HCT116 (cell line): ENCODE data around the gene SERPINH1. TPM values are rescaled to one million over a fixed set of nuclear protein-coding genes. Genes with fewer than 3 reads are reported as not detected.

Source experiments
- ATAC-seq: fragments of 200-7000 bp; cut with Tn5 transposase; 2 replicates; pipeline ENCODE4 v1.9.1; 2020; ENCODE audit warnings: mild to moderate bottlenecking, moderate library complexity
- BruUV-seq: library from RNA; stranded (reverse); fragments of 400-500 nt; replicated peaks from 2 replicates; lab custom pipeline; 2021; lab: Mats Ljungman, UMichigan
- CTCF ChIA-PET: fragments of 300-600 bp; sonication (Branson Sonifier 250); formaldehyde crosslinking; loops from one replicate; lab custom pipeline; 2021; ENCODE audit warnings: antibody characterized with exemption; lab: Charles Lee
- POLR2A ChIA-PET: fragments of 300-600, 350-600 bp; sonication (Branson Sonifier 250); formaldehyde crosslinking; loops from one replicate; lab custom pipeline; 2021; ENCODE audit warnings: antibody characterized with exemption; lab: Charles Lee
- RAD21 ChIA-PET, 2 experiments: fragments of 300-600 bp; sonication (Branson Sonifier 250); formaldehyde crosslinking; loops; one replicate each; lab custom pipeline; 2023; ENCODE audit warnings: low total read pairs in 2 of 2; ENCODE audit not compliant: uncharacterized antibody in 2 of 2, unreplicated experiment in 2 of 2, low non-redundant PET in 1 of 2; lab: Charles Lee
- DNase-seq: peaks from one replicate; pipeline ENCODE4 v3.0.0-alpha.2; 2010; ENCODE audit warnings: low read depth, low spot score
- H2AFZ ChIP-seq: fragments of 200-600 bp; shearing (Covaris generic), sonication (generic); 2 replicates; pipeline ENCODE4 v1.6.1; 2017; ENCODE audit warnings: low read depth, mixed run types, mixed read lengths, antibody characterized with exemption, low read length; ENCODE audit not compliant: poor library complexity, severe bottlenecking
- H3K27ac ChIP-seq: 2 replicates; pipeline ENCODE4 v1.5.1; 2012; ENCODE audit warnings: low read depth, low read length
- H3K27me3 ChIP-seq: fragments of 200-600 bp; sonication (generic); 2 replicates; pipeline ENCODE4 v1.6.1; 2016; ENCODE audit warnings: mixed run types, low read length, mixed read lengths; ENCODE audit not compliant: insufficient read depth
- H3K36me3 ChIP-seq, 2 experiments: fragments of 200-500 bp in 1 of 2; fragments of 200-600 bp in 1 of 2; sonication (Bioruptor generic) in 1 of 2; sonication (generic) in 1 of 2; 2 replicates each; pipeline versions ENCODE4 v1.5.1 to v1.6.1; 2014 to 2016; ENCODE audit warnings: low read length in 2 of 2, inconsistent platforms in 1 of 2, mixed read lengths in 1 of 2, mixed run types in 1 of 2; ENCODE audit not compliant: insufficient read depth in 2 of 2, control insufficient read depth in 1 of 2
- H3K4me1 ChIP-seq, 2 experiments: fragments of 200-600 bp in 1 of 2; sonication (generic) in 1 of 2; 2 replicates each; pipeline versions ENCODE4 v1.5.1 to v1.6.1; 2012 to 2017; ENCODE audit warnings: low read length in 2 of 2, inconsistent platforms in 1 of 2, mild to moderate bottlenecking in 1 of 2, mixed read lengths in 1 of 2, mixed run types in 1 of 2, moderate library complexity in 1 of 2; ENCODE audit not compliant: insufficient read depth in 2 of 2, control insufficient read depth in 1 of 2
- H3K4me2 ChIP-seq: fragments of 200-600 bp; sonication (generic); 2 replicates; pipeline ENCODE4 v1.6.1; 2017; ENCODE audit warnings: mixed run types, low read length, mixed read lengths
- H3K4me3 ChIP-seq, 2 experiments: fragments of 200-600 bp in 1 of 2; sonication (generic) in 1 of 2; replicated peaks in 1 of 2; 2 replicates each; pipeline ENCODE4 v1.5.1; 2011 to 2016; ENCODE audit warnings: low read length in 2 of 2, control low read depth in 1 of 2, low read depth in 1 of 2, mild to moderate bottlenecking in 1 of 2, mixed read lengths in 1 of 2, mixed run types in 1 of 2
- H3K79me2 ChIP-seq: fragments of 200-600 bp; sonication (generic); 2 replicates; pipeline ENCODE4 v1.6.1; 2017; ENCODE audit warnings: mild to moderate bottlenecking, mixed run types, low read length, moderate library complexity, mixed read lengths; ENCODE audit not compliant: insufficient read depth
- H3K9ac ChIP-seq: fragments of 200-600 bp; sonication (generic); 2 replicates; pipeline ENCODE4 v1.6.1; 2016; ENCODE audit warnings: low read length, mixed read lengths
- H3K9me2 ChIP-seq: fragments of 200-600 bp; sonication (generic), shearing (Covaris generic); 2 replicates; pipeline ENCODE4 v1.6.1; 2017; ENCODE audit warnings: mixed run types, mild to moderate bottlenecking, moderate library complexity; ENCODE audit not compliant: insufficient read depth
- H3K9me3 ChIP-seq, 2 experiments: fragments of 200-500 bp in 1 of 2; fragments of 200-600 bp in 1 of 2; sonication (Bioruptor generic) in 1 of 2; sonication (generic) in 1 of 2; 2 replicates each; pipeline ENCODE4 v1.6.1; 2014 to 2017; ENCODE audit warnings: low read length in 2 of 2, mixed read lengths in 2 of 2, inconsistent platforms in 1 of 2, low read depth in 1 of 2, mild to moderate bottlenecking in 1 of 2, mixed run types in 1 of 2, moderate library complexity in 1 of 2; ENCODE audit not compliant: control insufficient read depth in 1 of 2, insufficient read depth in 1 of 2
- H4K20me1 ChIP-seq: fragments of 200-600 bp; sonication (generic), shearing (Covaris generic); 2 replicates; pipeline ENCODE4 v1.6.1; 2017; ENCODE audit warnings: mixed run types, mild to moderate bottlenecking, moderate library complexity; ENCODE audit not compliant: insufficient read depth
- ATF3 ChIP-seq: IDR thresholded peaks from 2 replicates; pipeline ENCODE4 v1.6.1; 2012
- CBX3 ChIP-seq: IDR thresholded peaks from 2 replicates; pipeline ENCODE4 v1.6.1; 2012; ENCODE audit warnings: low read depth
- EGR1 ChIP-seq: IDR thresholded peaks from 2 replicates; pipeline ENCODE4 v1.6.1; 2012; ENCODE audit warnings: low read depth
- ELF1 ChIP-seq: IDR thresholded peaks from 2 replicates; pipeline ENCODE4 v1.6.1; 2012; ENCODE audit warnings: low read depth, borderline replicate concordance
- EZH2 ChIP-seq: fragments of 200-600 bp; sonication (generic); IDR thresholded peaks from 2 replicates; pipeline ENCODE4 v1.6.1; 2017; ENCODE audit warnings: antibody characterized with exemption, mixed run types
- EZH2phosphoT487 ChIP-seq: fragments of 200-600 bp; IDR thresholded peaks from 2 replicates; pipeline ENCODE4 v1.6.1; 2018; ENCODE audit warnings: antibody characterized with exemption, borderline replicate concordance
- FOSL1 ChIP-seq: IDR thresholded peaks from 2 replicates; pipeline ENCODE4 v1.6.1; 2012; ENCODE audit warnings: low read depth
- JUND ChIP-seq: IDR thresholded peaks from 2 replicates; pipeline ENCODE4 v1.6.1; 2012
- RAD21 ChIP-seq: IDR thresholded peaks from 2 replicates; pipeline ENCODE4 v1.6.1; 2012; ENCODE audit warnings: low read depth, mild to moderate bottlenecking
- REST ChIP-seq: IDR thresholded peaks from 2 replicates; pipeline ENCODE4 v1.6.1; 2012; ENCODE audit warnings: low read depth
- SIN3A ChIP-seq: IDR thresholded peaks from 2 replicates; pipeline ENCODE4 v1.6.1; 2012; ENCODE audit warnings: low read depth
- SP1 ChIP-seq: IDR thresholded peaks from 2 replicates; pipeline ENCODE4 v1.6.1; 2012; ENCODE audit warnings: low read depth
- SRF ChIP-seq: IDR thresholded peaks from 2 replicates; pipeline ENCODE4 v1.6.1; 2012; ENCODE audit warnings: low read depth
- TCF7L2 ChIP-seq: IDR thresholded peaks from 2 replicates; pipeline ENCODE4 v1.7.0; 2011; ENCODE audit warnings: borderline replicate concordance, inconsistent platforms; ENCODE audit not compliant: insufficient read depth, insufficient read length; ENCODE audit errors: extremely low read depth
- YY1 ChIP-seq: IDR thresholded peaks from 2 replicates; pipeline ENCODE4 v1.6.1; 2011; ENCODE audit warnings: low read length, low read depth, moderate library complexity, mild to moderate bottlenecking; ENCODE audit not compliant: insufficient replicate concordance; ENCODE audit errors: extremely low read depth
- ZFX ChIP-seq: fragments of 450-650 bp; IDR thresholded peaks from 2 replicates; pipeline ENCODE4 v1.6.1; 2017
- ZNF274 ChIP-seq: fragments of 200-500 bp; sonication (Bioruptor generic); IDR thresholded peaks from 2 replicates; pipeline ENCODE4 v1.6.1; 2014; ENCODE audit warnings: mild to moderate bottlenecking, low read depth, low read length, inconsistent platforms
- intact Hi-C: fragments of 100-400 bp; cut with micrococcal nuclease; formaldehyde crosslinking; loops from 2 replicates; pipeline ENCODE4 v1.10.0; 2022
- total RNA-seq: library from RNA; stranded (reverse); gene quantifications from one replicate; pipeline ENCODE4 v1.2.1, GENCODE V29; 2021; ENCODE audit not compliant: unreplicated experiment
- TF ChIP-seq, protein P1 (sequence below): IDR thresholded peaks from 2 replicates; pipeline ENCODE4 v1.6.1; 2012
- TF ChIP-seq, protein P2 (sequence below): IDR thresholded peaks from 2 replicates; pipeline ENCODE4 v1.6.1; 2011; ENCODE audit warnings: mild to moderate bottlenecking, low read length, moderate library complexity; ENCODE audit not compliant: insufficient replicate concordance; ENCODE audit errors: extremely low read depth

SERPINH1 gene
- total RNA-seq, 1 experiment from 2014 or later: 84.9 TPM

DNA sequence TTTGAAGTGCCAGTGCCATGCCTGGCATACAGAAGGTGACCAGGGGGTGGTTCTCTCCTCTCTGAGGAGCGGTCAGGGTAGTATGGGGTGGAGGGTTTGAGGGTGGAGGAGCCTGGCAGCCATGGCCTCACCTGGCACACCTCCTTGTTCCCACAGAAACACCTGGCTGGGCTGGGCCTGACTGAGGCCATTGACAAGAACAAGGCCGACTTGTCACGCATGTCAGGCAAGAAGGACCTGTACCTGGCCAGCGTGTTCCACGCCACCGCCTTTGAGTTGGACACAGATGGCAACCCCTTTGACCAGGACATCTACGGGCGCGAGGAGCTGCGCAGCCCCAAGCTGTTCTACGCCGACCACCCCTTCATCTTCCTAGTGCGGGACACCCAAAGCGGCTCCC is 9.6 kb downstream of the SERPINH1 start:
- Histone ChIP-seq H3K9me2 (no peaks in the 10 kb centered on the region), H3K79me2 (peaks cover 10% of the 10 kb centered on the region), H4K20me1 (no peaks in the 10 kb centered on the region), H2AFZ (no peak overlapping the region), H3K4me3 (no peak overlapping the region), H3K4me1 (peaks cover 0 to 3% of the 10 kb centered on the region in 2 experiments; a peak in 1 of 4 replicates), H3K27ac (no peak overlapping the region), H3K27me3 (no peaks in the 10 kb centered on the region), H3K4me2 (no peak overlapping the region), H3K9me3 (no peaks in the 10 kb centered on the region), H3K9ac (no peak overlapping the region), H3K36me3 (peaks cover 33 to 46% of the 10 kb centered on the region in 2 experiments)
- ChIA-PET RAD21 (no interaction called here), CTCF (no interaction called here), POLR2A (interaction anchor here (1.4 kb wide), 1 partner anchor 10 kb away, joined by 3 read pairs; the partner anchor contains the start of gene SERPINH1)
- ATAC-seq (no peak), DNase-seq (no peak)
- intact Hi-C loops: no loop called here
- no TSS peak for BruUV-seq
- no peak for TF ChIP-seq EZH2phosphoT487
- TF ChIP-seq ZNF274: no peak
- TF ChIP-seq TCF7L2: no peak
- TF ChIP-seq JUND: no peak
- TF ChIP-seq REST: no peak
- TF ChIP-seq SIN3A: no peak
- no peak for TF ChIP-seq EZH2
- no peak for TF ChIP-seq FOSL1
- TF ChIP-seq SP1: no peak
- no peak for TF ChIP-seq CBX3
- TF ChIP-seq EGR1: no peak
- TF ChIP-seq SRF: no peak
- TF ChIP-seq ZFX: no peak
- no peak for TF ChIP-seq ELF1
- TF ChIP-seq, protein P1, sequence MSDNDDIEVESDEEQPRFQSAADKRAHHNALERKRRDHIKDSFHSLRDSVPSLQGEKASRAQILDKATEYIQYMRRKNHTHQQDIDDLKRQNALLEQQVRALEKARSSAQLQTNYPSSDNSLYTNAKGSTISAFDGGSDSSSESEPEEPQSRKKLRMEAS: no peak
- no peak for TF ChIP-seq YY1
- TF ChIP-seq ATF3: no peak
- no peak for TF ChIP-seq RAD21
- TF ChIP-seq, protein P2, sequence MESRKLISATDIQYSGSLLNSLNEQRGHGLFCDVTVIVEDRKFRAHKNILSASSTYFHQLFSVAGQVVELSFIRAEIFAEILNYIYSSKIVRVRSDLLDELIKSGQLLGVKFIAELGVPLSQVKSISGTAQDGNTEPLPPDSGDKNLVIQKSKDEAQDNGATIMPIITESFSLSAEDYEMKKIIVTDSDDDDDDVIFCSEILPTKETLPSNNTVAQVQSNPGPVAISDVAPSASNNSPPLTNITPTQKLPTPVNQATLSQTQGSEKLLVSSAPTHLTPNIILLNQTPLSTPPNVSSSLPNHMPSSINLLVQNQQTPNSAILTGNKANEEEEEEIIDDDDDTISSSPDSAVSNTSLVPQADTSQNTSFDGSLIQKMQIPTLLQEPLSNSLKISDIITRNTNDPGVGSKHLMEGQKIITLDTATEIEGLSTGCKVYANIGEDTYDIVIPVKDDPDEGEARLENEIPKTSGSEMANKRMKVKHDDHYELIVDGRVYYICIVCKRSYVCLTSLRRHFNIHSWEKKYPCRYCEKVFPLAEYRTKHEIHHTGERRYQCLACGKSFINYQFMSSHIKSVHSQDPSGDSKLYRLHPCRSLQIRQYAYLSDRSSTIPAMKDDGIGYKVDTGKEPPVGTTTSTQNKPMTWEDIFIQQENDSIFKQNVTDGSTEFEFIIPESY: no peak
